ENCODE measurements around the gene PRKCE. TPM values are rescaled to one million over a fixed set of nuclear protein-coding genes. Genes with fewer than 3 reads are reported as not detected.
A peak's percentile ranks its signal among the peaks of the same experiment; 100 is the strongest.

PRKCE gene
- total RNA-seq, 2 donors from 2014 or later: 7.2 to 25.4 TPM

DNA sequence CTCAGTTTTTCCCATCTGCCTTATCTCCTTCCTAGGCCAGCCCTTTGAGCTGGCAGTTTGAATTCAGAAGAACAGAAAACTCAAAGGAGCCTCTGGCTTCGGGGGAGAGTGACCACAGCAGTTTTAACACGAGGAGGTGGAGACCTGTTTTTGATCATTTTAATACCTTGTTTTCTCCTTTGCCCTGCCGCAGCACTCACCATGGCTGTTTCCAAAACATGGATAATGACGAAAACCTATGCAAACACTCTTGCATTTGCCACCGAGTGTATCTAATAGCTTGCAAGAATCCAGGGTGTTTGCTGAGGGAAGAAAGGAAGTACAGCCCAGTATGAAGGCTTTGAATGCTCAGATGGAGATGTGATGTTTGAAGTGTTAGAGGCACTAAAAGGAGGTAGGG, 167.1 kb downstream of the PRKCE start:
- TF ChIP-seq POLR2A (IDR thresholded peaks at IDR 0.05): no peak
- TF ChIP-seq POLR2AphosphoS5 (IDR thresholded peaks at IDR 0.05): no peak
- TF ChIP-seq, protein P1, sequence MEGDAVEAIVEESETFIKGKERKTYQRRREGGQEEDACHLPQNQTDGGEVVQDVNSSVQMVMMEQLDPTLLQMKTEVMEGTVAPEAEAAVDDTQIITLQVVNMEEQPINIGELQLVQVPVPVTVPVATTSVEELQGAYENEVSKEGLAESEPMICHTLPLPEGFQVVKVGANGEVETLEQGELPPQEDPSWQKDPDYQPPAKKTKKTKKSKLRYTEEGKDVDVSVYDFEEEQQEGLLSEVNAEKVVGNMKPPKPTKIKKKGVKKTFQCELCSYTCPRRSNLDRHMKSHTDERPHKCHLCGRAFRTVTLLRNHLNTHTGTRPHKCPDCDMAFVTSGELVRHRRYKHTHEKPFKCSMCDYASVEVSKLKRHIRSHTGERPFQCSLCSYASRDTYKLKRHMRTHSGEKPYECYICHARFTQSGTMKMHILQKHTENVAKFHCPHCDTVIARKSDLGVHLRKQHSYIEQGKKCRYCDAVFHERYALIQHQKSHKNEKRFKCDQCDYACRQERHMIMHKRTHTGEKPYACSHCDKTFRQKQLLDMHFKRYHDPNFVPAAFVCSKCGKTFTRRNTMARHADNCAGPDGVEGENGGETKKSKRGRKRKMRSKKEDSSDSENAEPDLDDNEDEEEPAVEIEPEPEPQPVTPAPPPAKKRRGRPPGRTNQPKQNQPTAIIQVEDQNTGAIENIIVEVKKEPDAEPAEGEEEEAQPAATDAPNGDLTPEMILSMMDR (IDR thresholded peaks at IDR 0.05): no peak
- H3K27ac ChIP-seq: no peak overlapping the region
- WGBS: 67% methylated on average over 5 of the region's 5 CpGs
- H3K27me3 ChIP-seq (replicated peaks; ENCODE audit: insufficient read depth): no peaks in the 10 kb centered on the region
- intact Hi-C loops (cut with DNase I): no loop called here
- no peak for DNase-seq (ENCODE audit: low spot score)
- H3K36me3 ChIP-seq: no peaks in the 10 kb centered on the region
- H3K9me3 ChIP-seq: no peaks in the 10 kb centered on the region
- peaks cover 16% of the 10 kb centered on the region for H3K4me1 ChIP-seq (replicated peaks)
- H3K4me3 ChIP-seq: no peak overlapping the region

DNA sequence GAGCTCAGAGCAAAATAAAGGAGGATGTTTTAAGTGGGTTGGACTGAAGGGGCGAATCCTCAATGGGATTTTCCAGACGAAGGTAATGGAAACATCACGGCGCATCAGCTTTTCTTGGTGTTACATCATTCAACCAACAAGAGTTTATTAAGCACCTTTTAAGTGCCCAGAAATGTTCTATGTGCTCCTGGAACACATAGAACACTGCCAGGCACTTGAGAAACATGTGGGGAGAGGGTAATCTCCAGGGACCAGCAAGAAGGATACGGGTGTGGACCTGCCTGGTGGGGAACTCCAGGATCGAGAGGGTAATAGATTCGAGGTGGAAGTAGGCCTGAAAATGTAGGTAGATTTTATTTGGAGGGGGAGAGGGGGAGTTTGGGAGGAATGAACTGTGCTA, 168.6 kb downstream of the PRKCE start:
- intact Hi-C loops (cut with DNase I): loop anchor here (5.0 kb wide), 1 partner anchor 67 kb away; no protein-coding TSS in a partner anchor
- Histone ChIP-seq H3K36me3 (no peaks in the 10 kb centered on the region), H3K27me3 (replicated peaks; ENCODE audit: insufficient read depth) (no peaks in the 10 kb centered on the region), H3K4me1 (replicated peaks) (peaks cover 21% of the 10 kb centered on the region), H3K9me3 (no peaks in the 10 kb centered on the region), H3K27ac (no peak overlapping the region), H3K4me3 (no peak overlapping the region)
- TF ChIP-seq POLR2AphosphoS5 (IDR thresholded peaks at IDR 0.05) (no peak), POLR2A (IDR thresholded peaks at IDR 0.05) (no peak)
- TF ChIP-seq, protein P1 (IDR thresholded peaks at IDR 0.05): no peak
- no peak for DNase-seq (ENCODE audit: low spot score)
- WGBS: 97% methylated on average over 7 of the region's 7 CpGs

DNA sequence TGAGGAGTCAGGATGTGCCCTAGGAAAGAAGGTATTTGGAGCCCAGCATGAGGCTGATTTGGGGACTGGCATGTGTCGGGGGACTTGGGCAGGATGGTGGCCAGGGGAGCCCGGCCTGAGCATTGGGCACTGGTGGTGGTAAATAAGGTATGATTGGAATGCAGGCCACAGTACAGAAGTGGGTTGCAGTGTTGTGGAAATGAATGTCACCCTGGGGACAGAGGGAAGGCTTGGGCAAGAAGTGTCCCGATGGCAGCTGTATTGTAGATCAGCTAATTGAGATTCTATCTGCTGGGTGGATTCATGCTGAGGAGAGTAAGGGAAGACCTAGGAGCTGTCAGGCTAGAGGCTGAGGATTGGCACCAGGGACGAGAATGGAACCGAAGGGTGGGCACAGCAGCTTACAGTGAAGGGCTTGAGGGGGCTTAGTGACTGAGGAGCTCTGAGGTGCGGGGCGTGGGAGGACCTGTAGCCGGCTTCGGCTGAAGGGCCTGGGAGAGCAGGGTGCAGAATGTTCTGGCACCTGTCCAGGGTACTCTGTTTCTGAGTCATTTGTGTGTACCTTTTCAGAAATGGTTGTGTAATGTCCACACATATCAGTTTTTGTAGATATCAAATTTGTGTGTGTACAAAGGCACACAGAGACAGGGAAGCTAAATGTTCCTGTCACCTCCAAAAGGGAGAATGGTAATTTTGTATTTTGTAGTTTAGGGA, 170.2 kb downstream of the PRKCE start:
- DNase-seq (ENCODE audit: low spot score): peak; percentile 96
- Histone ChIP-seq H3K36me3 (no peaks in the 10 kb centered on the region), H3K4me1 (replicated peaks) (peaks cover 19% of the 10 kb centered on the region), H3K9me3 (no peaks in the 10 kb centered on the region), H3K27me3 (replicated peaks; ENCODE audit: insufficient read depth) (no peaks in the 10 kb centered on the region), H3K27ac (peak overlapping the region; percentile 62 to 68), H3K4me3 (no peak overlapping the region)
- 44% methylated on average over 9 of the region's 9 CpGs for WGBS
- TF ChIP-seq, protein P1 (IDR thresholded peaks at IDR 0.05): no peak
- TF ChIP-seq POLR2AphosphoS5 (IDR thresholded peaks at IDR 0.05) (peak; percentile 93), POLR2A (IDR thresholded peaks at IDR 0.05) (no peak)
- intact Hi-C loops (cut with DNase I): loop anchor here (5.0 kb wide), 1 partner anchor 66 kb away; no protein-coding TSS in a partner anchor

DNA sequence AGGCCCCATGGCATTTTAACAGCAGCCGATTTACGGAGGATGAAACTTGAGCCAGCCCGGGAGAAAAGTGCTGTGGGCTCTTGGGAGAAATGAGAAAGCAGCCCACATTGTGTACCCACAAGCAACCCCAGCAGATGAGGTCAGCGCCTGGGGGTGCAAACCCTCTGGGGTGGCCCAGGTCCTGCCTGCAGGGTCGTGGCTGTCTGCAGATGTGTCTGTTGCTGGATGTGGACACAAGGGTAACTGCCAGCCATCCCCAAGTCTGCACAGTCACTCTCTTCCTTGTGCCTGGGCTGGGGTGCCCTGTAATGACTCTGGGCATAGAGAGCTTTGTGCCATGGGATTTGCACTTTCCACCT, 170.8 kb downstream of the PRKCE start:
- Histone ChIP-seq H3K27me3 (replicated peaks; ENCODE audit: insufficient read depth) (no peaks in the 10 kb centered on the region), H3K4me3 (no peak overlapping the region), H3K36me3 (no peaks in the 10 kb centered on the region), H3K4me1 (replicated peaks) (peaks cover 19% of the 10 kb centered on the region), H3K9me3 (no peaks in the 10 kb centered on the region), H3K27ac (peak overlapping the region; percentile 62 to 68)
- intact Hi-C loops (cut with DNase I): loop anchor here (5.0 kb wide), 1 partner anchor 65 kb away; no protein-coding TSS in a partner anchor
- TF ChIP-seq POLR2A (IDR thresholded peaks at IDR 0.05): no peak
- TF ChIP-seq POLR2AphosphoS5 (IDR thresholded peaks at IDR 0.05): no peak
- TF ChIP-seq, protein P1 (IDR thresholded peaks at IDR 0.05): no peak
- WGBS: 31% methylated on average over 5 of the region's 5 CpGs
- no peak for DNase-seq (ENCODE audit: low spot score)

DNA sequence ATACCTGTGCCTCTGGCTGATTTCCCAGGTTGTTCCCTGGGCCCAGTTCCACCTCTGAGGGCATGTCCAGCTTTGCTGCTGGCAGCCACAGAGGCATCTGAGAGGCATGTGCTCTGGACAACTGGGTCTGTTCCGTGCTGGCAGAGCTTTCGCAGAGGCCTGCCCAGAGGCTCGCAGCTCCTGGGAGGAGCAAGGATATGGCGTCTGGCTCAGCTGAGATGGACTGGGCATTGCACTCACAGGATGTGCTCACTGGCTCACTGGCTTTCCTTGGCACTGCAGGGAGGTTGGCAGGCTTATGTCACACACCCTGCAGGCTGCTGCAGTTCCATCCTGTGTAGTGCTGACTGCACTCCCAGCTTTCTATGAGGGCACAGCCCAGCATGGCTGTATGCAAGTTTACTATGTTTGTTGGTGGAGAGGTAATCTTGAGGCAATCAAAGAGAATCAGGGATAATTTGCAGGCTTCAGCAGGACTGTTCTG, 172.3 kb downstream of the PRKCE start:
- DNase-seq (ENCODE audit: low spot score): peak; percentile 98
- Histone ChIP-seq H3K9me3 (no peaks in the 10 kb centered on the region), H3K27ac (peak overlapping the region; percentile 62 to 68), H3K36me3 (no peaks in the 10 kb centered on the region), H3K27me3 (replicated peaks; ENCODE audit: insufficient read depth) (no peaks in the 10 kb centered on the region), H3K4me3 (no peak overlapping the region), H3K4me1 (replicated peaks) (peaks cover 19% of the 10 kb centered on the region)
- TF ChIP-seq, protein P1 (IDR thresholded peaks at IDR 0.05): peak in 1 of 4 experiments; percentile 19
- TF ChIP-seq POLR2A (IDR thresholded peaks at IDR 0.05) (peak; percentile 18), POLR2AphosphoS5 (IDR thresholded peaks at IDR 0.05) (peak; percentile 97)
- intact Hi-C loops (cut with DNase I): loop anchor here (5.0 kb wide), 1 partner anchor 64 kb away; no protein-coding TSS in a partner anchor
- 13% methylated on average over 4 of the region's 4 CpGs for WGBS
